ENCODE results near the gene TRMT11. TPM values are rescaled to one million over a fixed set of nuclear protein-coding genes. Genes with fewer than 3 reads are reported as not detected.

The TRMT11 gene
- polyA plus RNA-seq, 3 donors, result 2.1 to 3.3 (median 2.1) TPM

- Histone ChIP-seq H3K79me2 (ENCODE audit: insufficient read depth, low read length) (no peaks in the 10 kb centered on the region), H2AFZ (ENCODE audit: insufficient read depth, low read depth, low read length, poor library complexity, severe bottlenecking) (no peak overlapping the region), H3K9me3 (replicated peaks in 1 of 2; ENCODE audit: control insufficient read depth in 1 of 2, insufficient read depth in 1 of 2, low read length in 2 of 2) (no peaks in the 10 kb centered on the region), H3K4me1 (ENCODE audit: control insufficient read depth in 1 of 2, insufficient read depth in 2 of 2, low read length in 2 of 2) (peaks cover 10 to 15% of the 10 kb centered on the region in 2 donors), H3K36me3 (replicated peaks in 1 of 2; ENCODE audit: control insufficient read depth in 1 of 2, insufficient read depth in 2 of 2, low read length in 2 of 2) (no peaks in the 10 kb centered on the region), H3K4me3 (replicated peaks in 1 of 3; ENCODE audit: low read depth in 2 of 3, low read length in 3 of 3) (no peak overlapping the region), H3K27ac (ENCODE audit: low read depth in 1 of 2, low read length in 2 of 2) (no peak overlapping the region), H3K27me3 (ENCODE audit: control insufficient read depth in 2 of 2, insufficient read depth in 2 of 2, low read length in 2 of 2) (no peaks in the 10 kb centered on the region), H3K9ac (ENCODE audit: insufficient read depth, low read length, poor library complexity, severe bottlenecking) (no peak overlapping the region), H4K20me1 (ENCODE audit: insufficient read depth, low read length) (no peaks in the 10 kb centered on the region), H3K4me2 (replicated peaks; ENCODE audit: extremely low read depth, low read length, poor library complexity, severe bottlenecking) (no peak overlapping the region)
- Mint-ChIP-seq H3K27ac (no peak overlapping the region), H3K4me3 (no peak overlapping the region), H3K4me1 (peaks cover 16% of the 10 kb centered on the region), H3K36me3 (peaks cover 16 to 30% of the 10 kb centered on the region in 2 donors), H3K9me3 (peaks cover 0 to 7% (median 0%) of the 10 kb centered on the region in 7 donors), H3K27me3 (ENCODE audit: low read depth in 3 of 3) (no peaks in the 10 kb centered on the region)
- TF ChIP-seq, protein P1, sequence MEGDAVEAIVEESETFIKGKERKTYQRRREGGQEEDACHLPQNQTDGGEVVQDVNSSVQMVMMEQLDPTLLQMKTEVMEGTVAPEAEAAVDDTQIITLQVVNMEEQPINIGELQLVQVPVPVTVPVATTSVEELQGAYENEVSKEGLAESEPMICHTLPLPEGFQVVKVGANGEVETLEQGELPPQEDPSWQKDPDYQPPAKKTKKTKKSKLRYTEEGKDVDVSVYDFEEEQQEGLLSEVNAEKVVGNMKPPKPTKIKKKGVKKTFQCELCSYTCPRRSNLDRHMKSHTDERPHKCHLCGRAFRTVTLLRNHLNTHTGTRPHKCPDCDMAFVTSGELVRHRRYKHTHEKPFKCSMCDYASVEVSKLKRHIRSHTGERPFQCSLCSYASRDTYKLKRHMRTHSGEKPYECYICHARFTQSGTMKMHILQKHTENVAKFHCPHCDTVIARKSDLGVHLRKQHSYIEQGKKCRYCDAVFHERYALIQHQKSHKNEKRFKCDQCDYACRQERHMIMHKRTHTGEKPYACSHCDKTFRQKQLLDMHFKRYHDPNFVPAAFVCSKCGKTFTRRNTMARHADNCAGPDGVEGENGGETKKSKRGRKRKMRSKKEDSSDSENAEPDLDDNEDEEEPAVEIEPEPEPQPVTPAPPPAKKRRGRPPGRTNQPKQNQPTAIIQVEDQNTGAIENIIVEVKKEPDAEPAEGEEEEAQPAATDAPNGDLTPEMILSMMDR (IDR thresholded peaks at IDR 0.05), result no peak
- intact Hi-C loops (cut with micrococcal nuclease), result no loop called here
- no peak for DNase-seq
Measured at GRCh38 chr6:126041516-126041915, 55.2 kb downstream of the TRMT11 start.

- no peak overlapping the region for H3K27ac ChIP-seq (ENCODE audit: low read depth in 1 of 2, low read length in 2 of 2)
- Mint-ChIP-seq H3K27ac (no peak overlapping the region), H3K4me1 (peaks cover 16% of the 10 kb centered on the region), H3K9me3 (peaks cover 0 to 7% (median 0%) of the 10 kb centered on the region in 7 donors), H3K4me3 (no peak overlapping the region), H3K27me3 (ENCODE audit: low read depth in 3 of 3) (no peaks in the 10 kb centered on the region), H3K36me3 (peaks cover 16 to 28% of the 10 kb centered on the region in 2 donors)
- DNase-seq, result no peak
- TF ChIP-seq, protein P1 (IDR thresholded peaks at IDR 0.05), result no peak
- H3K9ac ChIP-seq (ENCODE audit: insufficient read depth, low read length, poor library complexity, severe bottlenecking), result no peak overlapping the region
- no peaks in the 10 kb centered on the region for H3K79me2 ChIP-seq (ENCODE audit: insufficient read depth, low read length)
- no CpG with 5 or more reads among the region's 1 CpG for WGBS (ENCODE audit: insufficient coverage)
- intact Hi-C loops (cut with micrococcal nuclease), result no loop called here
- no peaks in the 10 kb centered on the region for H4K20me1 ChIP-seq (ENCODE audit: insufficient read depth, low read length)
- no peak overlapping the region for H3K4me2 ChIP-seq (replicated peaks; ENCODE audit: extremely low read depth, low read length, poor library complexity, severe bottlenecking)
- H3K4me3 ChIP-seq (replicated peaks in 1 of 3; ENCODE audit: low read depth in 2 of 3, low read length in 3 of 3), result no peak overlapping the region
- peaks cover 10 to 15% of the 10 kb centered on the region in 2 donors for H3K4me1 ChIP-seq (ENCODE audit: control insufficient read depth in 1 of 2, insufficient read depth in 2 of 2, low read length in 2 of 2)
- no peaks in the 10 kb centered on the region for H3K27me3 ChIP-seq (ENCODE audit: control insufficient read depth in 2 of 2, insufficient read depth in 2 of 2, low read length in 2 of 2)
- H3K9me3 ChIP-seq (replicated peaks in 1 of 2; ENCODE audit: control insufficient read depth in 1 of 2, insufficient read depth in 1 of 2, low read length in 2 of 2), result no peaks in the 10 kb centered on the region
- H2AFZ ChIP-seq (ENCODE audit: insufficient read depth, low read depth, low read length, poor library complexity, severe bottlenecking), result no peak overlapping the region
- H3K36me3 ChIP-seq (replicated peaks in 1 of 2; ENCODE audit: control insufficient read depth in 1 of 2, insufficient read depth in 2 of 2, low read length in 2 of 2), result no peaks in the 10 kb centered on the region
Measured at GRCh38 chr6:126042001-126042419, 55.7 kb downstream of the TRMT11 start.
